Testis (tissue), 2 donors: ENCODE measurements around the gene DLGAP3.

Experiments used
- POLR2A ChIP-seq: fragments of 450-650 bp; IDR thresholded peaks from one replicate; pipeline ENCODE4 v1.6.1; 2017; ENCODE audit warnings: antibody characterized with exemption, mild to moderate bottlenecking, moderate library complexity
- TF ChIP-seq, protein P1 (sequence below), 3 experiments: fragments of 450-650 bp in 2 of 3; fragments of 200-600 bp in 1 of 3; sonication (generic) in 1 of 3; IDR thresholded peaks; one replicate each; pipeline ENCODE4 v1.5.1; 2016 to 2019; ENCODE audit warnings: antibody characterized with exemption in 3 of 3, mild to moderate bottlenecking in 2 of 3, moderate library complexity in 1 of 3

GRCh38 chr1:34898330-34898761 is 31.1 kb downstream of the DLGAP3 start:
- TF ChIP-seq POLR2A = no peak
- TF ChIP-seq, protein P1, sequence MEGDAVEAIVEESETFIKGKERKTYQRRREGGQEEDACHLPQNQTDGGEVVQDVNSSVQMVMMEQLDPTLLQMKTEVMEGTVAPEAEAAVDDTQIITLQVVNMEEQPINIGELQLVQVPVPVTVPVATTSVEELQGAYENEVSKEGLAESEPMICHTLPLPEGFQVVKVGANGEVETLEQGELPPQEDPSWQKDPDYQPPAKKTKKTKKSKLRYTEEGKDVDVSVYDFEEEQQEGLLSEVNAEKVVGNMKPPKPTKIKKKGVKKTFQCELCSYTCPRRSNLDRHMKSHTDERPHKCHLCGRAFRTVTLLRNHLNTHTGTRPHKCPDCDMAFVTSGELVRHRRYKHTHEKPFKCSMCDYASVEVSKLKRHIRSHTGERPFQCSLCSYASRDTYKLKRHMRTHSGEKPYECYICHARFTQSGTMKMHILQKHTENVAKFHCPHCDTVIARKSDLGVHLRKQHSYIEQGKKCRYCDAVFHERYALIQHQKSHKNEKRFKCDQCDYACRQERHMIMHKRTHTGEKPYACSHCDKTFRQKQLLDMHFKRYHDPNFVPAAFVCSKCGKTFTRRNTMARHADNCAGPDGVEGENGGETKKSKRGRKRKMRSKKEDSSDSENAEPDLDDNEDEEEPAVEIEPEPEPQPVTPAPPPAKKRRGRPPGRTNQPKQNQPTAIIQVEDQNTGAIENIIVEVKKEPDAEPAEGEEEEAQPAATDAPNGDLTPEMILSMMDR (IDR thresholded peaks at IDR 0.05) = no peak
